PC-3 (cell line): ENCODE measurements around the gene PREX1. TPM values are rescaled to one million over a fixed set of nuclear protein-coding genes. Genes with fewer than 3 reads are reported as not detected.

Experiments
- ATAC-seq: fragments of 200-7000 bp; cut with Tn5 transposase; 2 replicates; pipeline ENCODE4 v1.9.1; 2020; ENCODE audit warnings: mild to moderate bottlenecking, moderate library complexity
- BruUV-seq: library from RNA; stranded (reverse); fragments of 400-500 nt; replicated peaks from 2 replicates; lab custom pipeline; 2021; lab: Mats Ljungman, UMichigan
- CTCF ChIA-PET: fragments of 300-600 bp; sonication (Branson Sonifier 250); formaldehyde crosslinking; loops from one replicate; lab custom pipeline; 2022; ENCODE audit warnings: antibody characterized with exemption; lab: Charles Lee
- POLR2A ChIA-PET: fragments of 300-600 bp; sonication (Branson Sonifier 250); formaldehyde crosslinking; loops from one replicate; lab custom pipeline; 2022; ENCODE audit warnings: antibody characterized with exemption; ENCODE audit not compliant: unreplicated experiment; lab: Charles Lee
- DNase-seq: peaks from one replicate; pipeline ENCODE4 v3.0.0-alpha.2; 2015
- H2AFZ ChIP-seq: fragments of 300-600 bp; sonication (generic); 2 replicates; pipeline ENCODE4 v1.6.0; 2016; ENCODE audit warnings: antibody characterized with exemption, low read length
- H3F3A ChIP-seq: fragments of 300-600 bp; sonication (generic); one replicate; pipeline ENCODE4 v1.6.0; 2017; ENCODE audit warnings: antibody characterized with exemption, low read length, control low read depth, mild to moderate bottlenecking; ENCODE audit not compliant: unreplicated experiment
- H3K27ac ChIP-seq: fragments of 300-600 bp; sonication (generic); 2 replicates; pipeline ENCODE4 v1.5.1; 2016; ENCODE audit warnings: mild to moderate bottlenecking, low read length
- H3K27me3 ChIP-seq: fragments of 300-600 bp; sonication (generic); 2 replicates; pipeline ENCODE4 v1.6.1; 2016; ENCODE audit warnings: low read length, mixed read lengths
- H3K36me3 ChIP-seq: fragments of 300-600 bp; sonication (generic); 2 replicates; pipeline ENCODE4 v1.6.1; 2016; ENCODE audit warnings: low read depth, mixed run types, low read length, mixed read lengths
- H3K4me1 ChIP-seq: fragments of 300-600 bp; sonication (generic); 2 replicates; pipeline ENCODE4 v1.5.1; 2016; ENCODE audit warnings: low read length; ENCODE audit not compliant: insufficient read depth
- H3K4me2 ChIP-seq: fragments of 300-600 bp; sonication (generic); 2 replicates; pipeline ENCODE4 v1.6.0; 2016; ENCODE audit warnings: low read length
- H3K4me3 ChIP-seq: fragments of 300-600 bp; sonication (generic); 2 replicates; pipeline ENCODE4 v1.5.1; 2016; ENCODE audit warnings: mild to moderate bottlenecking, low read length, mixed read lengths
- H3K79me2 ChIP-seq: fragments of 300-600 bp; sonication (generic); 2 replicates; pipeline ENCODE4 v1.6.1; 2017; ENCODE audit warnings: low read length, mixed read lengths
- H3K9ac ChIP-seq: fragments of 300-600 bp; sonication (generic); 2 replicates; pipeline ENCODE4 v1.6.0; 2016; ENCODE audit warnings: mild to moderate bottlenecking, low read length
- H3K9me2 ChIP-seq: fragments of 300-600 bp; sonication (generic); replicated peaks from 2 replicates; pipeline ENCODE4 v1.6.1; 2016; ENCODE audit warnings: mixed run types, low read length, mixed read lengths
- H3K9me3 ChIP-seq: fragments of 300-600 bp; sonication (generic); 2 replicates; pipeline ENCODE4 v1.6.1; 2016; ENCODE audit warnings: low read length, mixed read lengths
- H4K20me1 ChIP-seq: fragments of 300-600 bp; sonication (generic); 2 replicates; pipeline ENCODE4 v1.6.1; 2016; ENCODE audit warnings: low read length, mixed read lengths
- EZH2 ChIP-seq: fragments of 300-600 bp; sonication (generic); IDR thresholded peaks from one replicate; pipeline ENCODE4 v1.6.1; 2017; ENCODE audit warnings: antibody characterized with exemption, mild to moderate bottlenecking, low read length; ENCODE audit not compliant: unreplicated experiment
- EZH2phosphoT487 ChIP-seq: fragments of 300-600 bp; sonication (generic); IDR thresholded peaks from 2 replicates; pipeline ENCODE4 v1.6.1; 2018; ENCODE audit warnings: mild to moderate bottlenecking, antibody characterized with exemption, low read length, borderline replicate concordance
- intact Hi-C: fragments of 100-400 bp; cut with micrococcal nuclease; formaldehyde crosslinking; loops from 2 replicates; pipeline ENCODE4 v1.9.0; 2023
- total RNA-seq: library from RNA; depleted of rRNA; stranded (reverse); fragments of >200 nt; gene quantifications from 2 replicates; pipeline ENCODE4 v1.2.3, GENCODE V29; 2014
- TF ChIP-seq, protein P1 (sequence below): fragments of 300-600 bp; sonication (generic); conservative IDR thresholded peaks from 2 replicates; pipeline ENCODE4 v1.5.1; 2017; ENCODE audit warnings: antibody characterized with exemption, low read depth, mild to moderate bottlenecking, low read length

The PREX1 gene
- total RNA-seq, 1 experiment from 2014 or later: 22.1 TPM

DNA sequence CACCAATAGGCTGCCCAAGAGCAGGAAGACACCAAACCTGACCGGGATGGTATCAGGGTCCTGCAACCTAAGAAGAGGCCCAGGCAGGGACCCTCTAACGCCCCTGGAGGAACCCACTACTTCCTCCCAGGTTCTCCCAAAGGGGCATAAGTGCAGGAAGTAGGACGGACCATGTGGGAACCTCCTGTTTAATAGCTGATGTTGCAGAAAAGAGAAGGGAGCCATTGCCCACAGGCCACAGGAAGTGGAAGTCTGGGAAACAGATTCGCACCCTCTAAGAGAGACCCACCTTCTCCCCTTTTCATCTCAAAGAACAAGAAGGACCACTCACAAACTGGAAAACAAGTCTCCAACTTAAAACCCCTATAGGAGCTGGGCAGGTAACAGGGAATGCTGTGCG lies 18.1 kb downstream of the PREX1 start:
- H3K4me3 ChIP-seq: no peak overlapping the region
- H3K79me2 ChIP-seq: no peaks in the 10 kb centered on the region
- CTCF ChIA-PET: no interaction called here
- no peaks in the 10 kb centered on the region for H3K9me2 ChIP-seq
- H3K27ac ChIP-seq: no peak overlapping the region
- H2AFZ ChIP-seq: no peak overlapping the region
- intact Hi-C loops: no loop called here
- no peaks in the 10 kb centered on the region for H4K20me1 ChIP-seq
- H3K9me3 ChIP-seq: no peaks in the 10 kb centered on the region
- no peaks in the 10 kb centered on the region for H3F3A ChIP-seq
- no peak overlapping the region for H3K9ac ChIP-seq
- no peak overlapping the region for H3K4me2 ChIP-seq
- POLR2A ChIA-PET: no interaction called here
- TF ChIP-seq, protein P1, sequence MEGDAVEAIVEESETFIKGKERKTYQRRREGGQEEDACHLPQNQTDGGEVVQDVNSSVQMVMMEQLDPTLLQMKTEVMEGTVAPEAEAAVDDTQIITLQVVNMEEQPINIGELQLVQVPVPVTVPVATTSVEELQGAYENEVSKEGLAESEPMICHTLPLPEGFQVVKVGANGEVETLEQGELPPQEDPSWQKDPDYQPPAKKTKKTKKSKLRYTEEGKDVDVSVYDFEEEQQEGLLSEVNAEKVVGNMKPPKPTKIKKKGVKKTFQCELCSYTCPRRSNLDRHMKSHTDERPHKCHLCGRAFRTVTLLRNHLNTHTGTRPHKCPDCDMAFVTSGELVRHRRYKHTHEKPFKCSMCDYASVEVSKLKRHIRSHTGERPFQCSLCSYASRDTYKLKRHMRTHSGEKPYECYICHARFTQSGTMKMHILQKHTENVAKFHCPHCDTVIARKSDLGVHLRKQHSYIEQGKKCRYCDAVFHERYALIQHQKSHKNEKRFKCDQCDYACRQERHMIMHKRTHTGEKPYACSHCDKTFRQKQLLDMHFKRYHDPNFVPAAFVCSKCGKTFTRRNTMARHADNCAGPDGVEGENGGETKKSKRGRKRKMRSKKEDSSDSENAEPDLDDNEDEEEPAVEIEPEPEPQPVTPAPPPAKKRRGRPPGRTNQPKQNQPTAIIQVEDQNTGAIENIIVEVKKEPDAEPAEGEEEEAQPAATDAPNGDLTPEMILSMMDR: no peak
- no peak for TF ChIP-seq EZH2
- no peak for TF ChIP-seq EZH2phosphoT487
- ATAC-seq (no peak), DNase-seq (no peak)
- no peaks in the 10 kb centered on the region for H3K27me3 ChIP-seq
- BruUV-seq: no TSS peak
- no peaks in the 10 kb centered on the region for H3K36me3 ChIP-seq
- H3K4me1 ChIP-seq: peaks cover 16% of the 10 kb centered on the region; the same call in 1 of the 2 replicates

DNA sequence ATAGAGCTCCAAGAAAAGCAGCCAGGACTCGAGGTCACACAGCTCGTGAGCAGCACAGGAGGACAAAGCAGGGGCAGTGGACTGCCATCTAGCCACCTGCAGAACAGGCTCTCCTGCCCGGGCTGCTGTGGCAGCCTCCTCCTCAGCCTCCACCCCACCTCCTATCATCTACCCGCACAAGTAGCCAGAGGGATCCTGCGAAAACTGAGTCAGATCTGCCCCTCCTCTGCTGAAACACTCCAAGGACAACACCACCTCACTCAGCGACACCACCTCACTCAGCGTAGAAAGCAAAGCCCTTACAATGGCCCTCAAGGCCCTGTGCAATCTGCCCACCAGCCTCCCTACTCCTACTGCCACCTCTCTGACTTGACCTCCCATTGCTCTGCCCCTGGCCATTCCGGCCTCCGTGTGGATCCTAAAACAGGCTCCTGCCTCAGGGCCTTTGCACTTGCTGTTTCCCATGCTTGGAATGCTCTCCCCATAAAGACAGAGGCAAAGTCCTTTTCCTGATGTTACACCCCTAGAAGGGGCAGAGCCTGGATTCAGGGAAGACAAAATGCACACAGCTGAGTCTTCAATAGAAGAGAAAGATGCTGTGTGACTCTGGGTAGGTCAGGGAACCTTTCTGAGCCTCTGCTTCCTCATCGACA lies 19.3 kb downstream of the PREX1 start:
- Histone ChIP-seq H3K9me3 (no peaks in the 10 kb centered on the region), H3K9me2 (no peaks in the 10 kb centered on the region), H3K9ac (no peak overlapping the region), H3K36me3 (no peaks in the 10 kb centered on the region), H3K4me1 (peaks cover 16% of the 10 kb centered on the region; the same call in 1 of the 2 replicates), H4K20me1 (no peaks in the 10 kb centered on the region), H3K79me2 (no peaks in the 10 kb centered on the region), H3K27me3 (no peaks in the 10 kb centered on the region), H3K4me3 (no peak overlapping the region), H2AFZ (no peak overlapping the region), H3K4me2 (no peak overlapping the region), H3K27ac (no peak overlapping the region), H3F3A (no peaks in the 10 kb centered on the region)
- intact Hi-C loops: no loop called here
- peak; percentile 25 for DNase-seq
- no TSS peak for BruUV-seq
- CTCF ChIA-PET: no interaction called here
- TF ChIP-seq EZH2phosphoT487 (no peak), EZH2 (no peak)
- TF ChIP-seq, protein P1: no peak
- POLR2A ChIA-PET: no interaction called here
- ATAC-seq: peak; percentile 14; the same call in 1 of the 2 replicates
